CD4-positive, alpha-beta memory T cell (primary cell): ENCODE measurements around the gene CACNA1S. TPM values are rescaled to one million over a fixed set of nuclear protein-coding genes. Genes with fewer than 3 reads are reported as not detected.

Source experiments
- CTCF ChIA-PET: fragments of 350-600 bp; sonication (Branson Sonifier 250); formaldehyde crosslinking; loops from one replicate; lab custom pipeline; 2021; ENCODE audit warnings: inconsistent platforms; ENCODE audit not compliant: partially characterized antibody; lab: Charles Lee
- POLR2A ChIA-PET: fragments of 350-600 bp; sonication (Branson Sonifier 250); formaldehyde crosslinking; loops from one replicate; lab custom pipeline; 2021; ENCODE audit not compliant: partially characterized antibody; lab: Charles Lee
- DNase-seq, 5 donors: peaks; one replicate each; pipeline versions ENCODE4 v3.0.0 to v3.0.0-alpha.2; 2020 to 2022; ENCODE audit warnings: mixed read lengths in 1 of 5
- H3K27ac ChIP-seq: one replicate; pipeline ENCODE4 v1.7.0; 2013; ENCODE audit warnings: low read depth, low read length
- H3K27me3 ChIP-seq: 2 replicates; pipeline ENCODE4 v1.7.0; 2013; ENCODE audit warnings: mild to moderate bottlenecking, low read length, moderate library complexity; ENCODE audit not compliant: insufficient read depth
- H3K36me3 ChIP-seq: 2 replicates; pipeline ENCODE4 v1.7.0; 2013; ENCODE audit warnings: mild to moderate bottlenecking, low read length, moderate library complexity; ENCODE audit not compliant: insufficient read depth
- H3K4me1 ChIP-seq: 2 replicates; pipeline ENCODE4 v1.7.0; 2013; ENCODE audit warnings: mild to moderate bottlenecking, low read length, moderate library complexity; ENCODE audit not compliant: insufficient read depth
- H3K4me3 ChIP-seq, 2 donors: one replicate each; pipeline ENCODE4 v1.7.0; 2013; ENCODE audit warnings: low read length in 2 of 2, mild to moderate bottlenecking in 1 of 2
- H3K9me3 ChIP-seq, 2 donors: one replicate each; pipeline ENCODE4 v1.7.0; 2013; ENCODE audit warnings: low read length in 2 of 2, control low read depth in 1 of 2; ENCODE audit not compliant: control insufficient read depth in 1 of 2
- H3K27ac Mint-ChIP-seq, 7 donors: one replicate each; pipeline ENCODE4 v1.8.0; 2020 to 2021; ENCODE audit warnings: mixed read lengths in 7 of 7, mild to moderate bottlenecking in 6 of 7, inconsistent platforms in 3 of 7, moderate library complexity in 3 of 7
- H3K27me3 Mint-ChIP-seq, 2 donors: one replicate each; pipeline ENCODE4 v1.8.0; 2020 to 2021; ENCODE audit warnings: mixed read lengths in 2 of 2
- H3K36me3 Mint-ChIP-seq, 2 donors: one replicate each; pipeline ENCODE4 v1.8.0; 2020 to 2021; ENCODE audit warnings: mixed read lengths in 2 of 2, inconsistent platforms in 1 of 2, mild to moderate bottlenecking in 1 of 2
- H3K4me1 Mint-ChIP-seq, 4 donors: one replicate each; pipeline ENCODE4 v1.8.0; 2020 to 2021; ENCODE audit warnings: mixed read lengths in 4 of 4, mild to moderate bottlenecking in 1 of 4
- H3K4me3 Mint-ChIP-seq, 8 donors: one replicate each; pipeline ENCODE4 v1.8.0; 2020 to 2021; ENCODE audit warnings: mixed read lengths in 8 of 8, mild to moderate bottlenecking in 7 of 8, moderate library complexity in 6 of 8, inconsistent platforms in 3 of 8
- H3K9me3 Mint-ChIP-seq, 8 donors: one replicate each; pipeline ENCODE4 v1.8.0; 2020 to 2021; ENCODE audit warnings: mixed read lengths in 8 of 8, mild to moderate bottlenecking in 5 of 8, inconsistent platforms in 3 of 8, moderate library complexity in 1 of 8
- intact Hi-C: fragments of 100-400 bp; cut with micrococcal nuclease; formaldehyde crosslinking; loops from one replicate; pipeline ENCODE4 v1.15.1; 2023
- polyA plus RNA-seq, 2 donors: library from polyadenylated mRNA; unstranded; fragments of 300-500 nt; fragmentation: Illumina TruSeq; gene quantifications; one replicate each; pipeline ENCODE4 v1.2.3, GENCODE V29; 2021
- total RNA-seq, 2 experiments: library from RNA; stranded (reverse); gene quantifications; one replicate each; pipeline ENCODE4 v1.2.3, GENCODE V29; 2021

The CACNA1S gene
- total and polyA plus RNA-seq, 4 experiments from 2014 or later, result not detected

DNA sequence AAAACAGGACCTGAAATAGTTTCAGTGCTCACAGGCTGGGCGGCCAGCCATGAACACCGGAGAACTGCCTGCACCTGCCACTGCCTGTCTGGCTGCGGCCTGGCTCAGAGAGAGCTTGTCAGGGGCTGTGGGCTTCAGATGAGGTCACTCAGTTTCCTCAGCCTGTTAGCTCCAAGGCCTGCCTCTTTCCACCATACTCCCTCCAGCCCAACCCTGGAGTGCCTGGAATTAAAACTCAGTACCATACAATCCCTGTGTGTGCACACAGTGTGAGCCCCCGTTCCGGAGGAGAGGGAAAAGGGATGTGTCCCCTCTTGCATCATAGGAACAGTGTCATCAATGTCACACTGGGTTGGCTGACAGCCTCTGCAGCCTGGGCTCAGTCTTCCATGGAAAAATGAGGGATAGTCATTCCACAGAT, 16.2 kb downstream of the CACNA1S start:
- H3K9me3 Mint-ChIP-seq, result peaks cover 0 to 2% (median 0%) of the 10 kb centered on the region in 8 donors
- no peaks in the 10 kb centered on the region for H3K4me1 Mint-ChIP-seq
- no peak for DNase-seq
- no peak overlapping the region for H3K4me3 Mint-ChIP-seq
- H3K4me1 ChIP-seq, result no peaks in the 10 kb centered on the region
- intact Hi-C loops, result no loop called here
- H3K36me3 Mint-ChIP-seq, result no peaks in the 10 kb centered on the region
- H3K27ac Mint-ChIP-seq, result no peak overlapping the region
- no peaks in the 10 kb centered on the region for H3K36me3 ChIP-seq
- no peaks in the 10 kb centered on the region for H3K27me3 ChIP-seq
- no peak overlapping the region for H3K27ac ChIP-seq
- H3K27me3 Mint-ChIP-seq, result peaks cover 2 to 5% of the 10 kb centered on the region in 2 donors
- ChIA-PET CTCF (interaction anchor here (1.2 kb wide), 1 partner anchor 124 kb away, joined by 3 read pairs; no protein-coding TSS in a partner anchor), POLR2A (no interaction called here)
- H3K9me3 ChIP-seq, result no peaks in the 10 kb centered on the region
- no peak overlapping the region for H3K4me3 ChIP-seq

DNA sequence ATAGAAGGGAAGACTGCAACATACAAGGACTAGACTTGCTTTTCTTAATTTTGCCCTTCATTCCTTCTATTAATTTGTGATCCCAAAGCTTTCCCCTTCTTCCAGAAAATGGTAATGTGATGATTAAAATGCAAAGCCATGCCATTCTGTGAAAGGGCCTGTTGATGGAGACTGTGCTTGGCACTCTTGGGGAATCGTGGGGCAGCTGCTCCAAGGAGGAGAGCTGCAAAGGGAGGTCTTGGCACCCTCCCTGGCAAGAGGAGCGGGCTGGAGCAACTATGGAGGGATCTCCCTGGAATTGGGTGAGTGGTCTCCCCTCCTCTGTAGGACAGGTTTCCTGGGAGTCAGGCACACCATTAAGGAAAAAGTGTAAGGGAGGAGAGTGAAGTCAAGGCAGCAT, 16.6 kb downstream of the CACNA1S start:
- Mint-ChIP-seq H3K4me1 (no peaks in the 10 kb centered on the region), H3K36me3 (no peaks in the 10 kb centered on the region), H3K9me3 (peaks cover 0 to 2% (median 0%) of the 10 kb centered on the region in 8 donors), H3K4me3 (no peak overlapping the region), H3K27ac (no peak overlapping the region), H3K27me3 (peaks cover 2 to 5% of the 10 kb centered on the region in 2 donors)
- H3K27me3 ChIP-seq, result no peaks in the 10 kb centered on the region
- H3K36me3 ChIP-seq, result no peaks in the 10 kb centered on the region
- H3K27ac ChIP-seq, result no peak overlapping the region
- H3K9me3 ChIP-seq, result no peaks in the 10 kb centered on the region
- H3K4me1 ChIP-seq, result no peaks in the 10 kb centered on the region
- CTCF ChIA-PET, result interaction anchor here (1.2 kb wide), 1 partner anchor 124 kb away, joined by 3 read pairs; no protein-coding TSS in a partner anchor
- POLR2A ChIA-PET, result no interaction called here
- DNase-seq, result no peak
- intact Hi-C loops, result no loop called here
- no peak overlapping the region for H3K4me3 ChIP-seq

DNA sequence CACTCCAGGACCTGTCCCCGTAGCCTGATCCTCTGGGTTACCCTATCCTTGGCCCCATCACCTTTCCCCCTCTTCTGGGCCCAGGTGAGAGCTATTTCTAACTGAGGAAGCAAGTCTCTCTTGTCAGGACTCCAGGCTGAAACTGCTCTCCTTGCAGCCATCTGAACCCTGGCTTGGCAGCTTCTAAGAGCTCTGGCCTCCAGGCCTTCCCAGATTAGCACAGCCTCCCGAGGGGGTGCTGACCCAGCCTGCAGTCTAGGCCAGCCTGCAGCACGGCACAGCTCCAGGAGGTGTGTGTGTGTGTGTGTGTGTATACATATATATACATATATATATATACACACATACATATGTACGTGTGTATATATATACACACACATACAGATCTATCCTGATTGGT, 17.4 kb downstream of the CACNA1S start:
- POLR2A ChIA-PET, result no interaction called here

DNA sequence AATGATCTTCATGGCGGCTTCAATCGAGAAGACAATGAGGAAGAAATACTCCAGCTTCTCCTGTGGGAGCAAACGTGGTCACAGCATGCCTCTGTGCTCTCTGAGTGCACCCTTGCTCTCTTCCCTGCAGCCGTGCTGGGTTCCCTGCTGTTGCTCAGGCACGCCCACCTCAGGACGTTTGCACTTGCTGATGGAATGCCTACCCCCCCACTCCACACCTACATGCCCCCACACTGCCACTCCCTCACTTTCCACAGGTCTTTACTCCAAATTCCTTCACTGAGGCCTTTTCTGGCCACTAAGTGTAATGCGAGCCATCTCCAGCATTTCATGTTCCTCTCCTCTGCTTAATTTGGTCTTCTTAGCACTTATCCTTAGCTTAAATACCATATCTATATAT, 18.3 kb downstream of the CACNA1S start:
- intact Hi-C loops, result no loop called here
- H3K4me1 Mint-ChIP-seq, result no peaks in the 10 kb centered on the region
- no peaks in the 10 kb centered on the region for H3K36me3 ChIP-seq
- H3K27ac ChIP-seq, result no peak overlapping the region
- no peak overlapping the region for H3K4me3 ChIP-seq
- H3K27me3 ChIP-seq, result no peaks in the 10 kb centered on the region
- peaks cover 0 to 2% (median 0%) of the 10 kb centered on the region in 8 donors for H3K9me3 Mint-ChIP-seq
- H3K27ac Mint-ChIP-seq, result peak overlapping the region in 1 of 7 donors; percentile 10
- H3K36me3 Mint-ChIP-seq, result no peaks in the 10 kb centered on the region
- H3K9me3 ChIP-seq, result no peaks in the 10 kb centered on the region
- ChIA-PET POLR2A (no interaction called here), CTCF (interaction anchor here (1.0 kb wide), 1 partner anchor 13 kb away, joined by 3 read pairs; no protein-coding TSS in a partner anchor)
- H3K27me3 Mint-ChIP-seq, result peaks cover 2 to 5% of the 10 kb centered on the region in 2 donors
- no peak for DNase-seq
- no peaks in the 10 kb centered on the region for H3K4me1 ChIP-seq
- H3K4me3 Mint-ChIP-seq, result no peak overlapping the region

More for the DNA sequence above, 17.4 kb downstream of the CACNA1S start:
- Mint-ChIP-seq H3K27ac (no peak overlapping the region), H3K4me1 (no peaks in the 10 kb centered on the region), H3K9me3 (peaks cover 0 to 2% (median 0%) of the 10 kb centered on the region in 8 donors), H3K27me3 (peaks cover 2 to 5% of the 10 kb centered on the region in 2 donors), H3K36me3 (no peaks in the 10 kb centered on the region), H3K4me3 (no peak overlapping the region)
- no peaks in the 10 kb centered on the region for H3K4me1 ChIP-seq
- CTCF ChIA-PET, result interaction anchor here (1.0 kb wide), 1 partner anchor 12 kb away, joined by 3 read pairs; no protein-coding TSS in a partner anchor
- H3K27ac ChIP-seq, result no peak overlapping the region
- intact Hi-C loops, result no loop called here
- H3K27me3 ChIP-seq, result no peaks in the 10 kb centered on the region
- no peak for DNase-seq
- H3K9me3 ChIP-seq, result no peaks in the 10 kb centered on the region
- no peak overlapping the region for H3K4me3 ChIP-seq
- H3K36me3 ChIP-seq, result no peaks in the 10 kb centered on the region

DNA sequence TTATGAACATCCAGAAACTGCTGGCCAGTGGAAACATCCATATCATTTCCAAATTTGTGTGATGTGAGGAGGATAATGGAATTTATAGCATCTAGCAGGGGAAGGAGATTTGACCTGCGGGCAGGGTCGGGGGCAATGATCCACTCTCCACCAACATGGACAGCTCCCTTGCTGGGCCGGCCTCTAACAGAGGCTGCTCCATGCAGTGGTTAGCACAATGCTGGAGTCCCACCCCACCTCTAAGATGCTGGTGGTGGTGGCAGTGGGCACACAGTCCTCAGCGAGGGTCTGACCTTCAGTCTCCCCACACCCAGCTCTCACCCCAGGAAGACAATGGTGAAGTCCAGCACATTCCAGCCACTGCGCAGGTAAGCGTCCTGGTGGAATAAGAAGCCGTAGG, 18.7 kb downstream of the CACNA1S start:
- H3K4me1 ChIP-seq, result no peaks in the 10 kb centered on the region
- no peak overlapping the region for H3K27ac ChIP-seq
- no peak for DNase-seq
- H3K36me3 ChIP-seq, result no peaks in the 10 kb centered on the region
- ChIA-PET POLR2A (no interaction called here), CTCF (no interaction called here)
- no peaks in the 10 kb centered on the region for H3K27me3 ChIP-seq
- H3K9me3 Mint-ChIP-seq, result peaks cover 0 to 2% (median 0%) of the 10 kb centered on the region in 8 donors
- H3K4me3 Mint-ChIP-seq, result no peak overlapping the region
- H3K4me1 Mint-ChIP-seq, result no peaks in the 10 kb centered on the region
- intact Hi-C loops, result no loop called here
- H3K9me3 ChIP-seq, result no peaks in the 10 kb centered on the region
- H3K27me3 Mint-ChIP-seq, result peaks cover 2 to 5% of the 10 kb centered on the region in 2 donors
- no peak overlapping the region for H3K4me3 ChIP-seq
- H3K27ac Mint-ChIP-seq, result no peak overlapping the region
- no peaks in the 10 kb centered on the region for H3K36me3 Mint-ChIP-seq

DNA sequence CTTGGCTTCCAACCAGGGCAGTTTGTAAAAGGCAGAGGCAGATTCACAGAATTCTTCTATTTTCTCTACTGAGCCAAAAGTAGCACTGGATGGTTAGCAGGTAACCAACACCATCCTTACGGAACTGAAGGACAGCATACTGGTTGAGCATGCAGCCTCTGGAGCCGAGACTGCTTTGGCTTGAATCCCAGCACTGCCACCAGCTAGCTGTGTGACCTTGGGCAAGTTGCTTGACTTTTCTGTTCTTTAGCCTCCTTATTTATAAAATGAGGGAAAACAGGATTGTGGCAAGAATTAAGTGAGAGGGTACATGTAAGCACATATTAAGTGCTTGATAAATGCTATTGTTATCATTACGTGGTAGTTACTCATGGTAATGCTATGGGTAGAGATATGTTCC, 19.5 kb downstream of the CACNA1S start:
- H3K4me3 Mint-ChIP-seq, result no peak overlapping the region
- H3K4me1 ChIP-seq, result no peaks in the 10 kb centered on the region
- H3K36me3 ChIP-seq, result no peaks in the 10 kb centered on the region
- peaks cover 0 to 2% (median 0%) of the 10 kb centered on the region in 8 donors for H3K9me3 Mint-ChIP-seq
- ChIA-PET POLR2A (no interaction called here), CTCF (no interaction called here)
- no peaks in the 10 kb centered on the region for H3K36me3 Mint-ChIP-seq
- intact Hi-C loops, result no loop called here
- H3K9me3 ChIP-seq, result no peaks in the 10 kb centered on the region
- no peaks in the 10 kb centered on the region for H3K27me3 ChIP-seq
- H3K4me3 ChIP-seq, result no peak overlapping the region
- no peak for DNase-seq
- peaks cover 5 to 8% of the 10 kb centered on the region in 2 donors for H3K27me3 Mint-ChIP-seq
- no peaks in the 10 kb centered on the region for H3K4me1 Mint-ChIP-seq
- H3K27ac ChIP-seq, result no peak overlapping the region
- H3K27ac Mint-ChIP-seq, result no peak overlapping the region

DNA sequence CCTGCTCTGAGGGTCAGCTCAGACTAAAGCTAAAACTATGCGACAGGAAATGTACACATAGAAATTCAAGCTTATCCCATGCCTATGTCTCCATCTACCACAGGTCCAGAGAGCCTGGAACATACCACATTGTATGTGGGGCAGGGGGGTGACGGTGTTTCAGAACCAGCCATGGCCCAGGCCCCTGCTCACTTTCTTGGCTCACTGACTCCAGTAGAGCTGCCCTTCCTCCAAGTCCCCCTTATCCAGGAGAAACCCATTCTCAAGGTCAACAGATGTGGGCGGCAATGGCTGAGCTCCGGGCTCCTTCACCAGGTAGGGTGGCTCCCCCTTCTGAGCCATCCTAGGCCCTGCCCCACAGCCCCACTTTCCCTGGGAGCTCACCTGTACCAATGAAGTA, 21.0 kb downstream of the CACNA1S start:
- Mint-ChIP-seq H3K4me3 (no peak overlapping the region), H3K27me3 (peaks cover 5 to 6% of the 10 kb centered on the region in 2 donors), H3K36me3 (no peaks in the 10 kb centered on the region), H3K4me1 (no peaks in the 10 kb centered on the region), H3K27ac (no peak overlapping the region), H3K9me3 (peaks cover 0 to 2% (median 0%) of the 10 kb centered on the region in 8 donors)
- Histone ChIP-seq H3K27ac (no peak overlapping the region), H3K27me3 (no peaks in the 10 kb centered on the region), H3K4me3 (no peak overlapping the region), H3K36me3 (no peaks in the 10 kb centered on the region), H3K4me1 (no peaks in the 10 kb centered on the region), H3K9me3 (no peaks in the 10 kb centered on the region)
- intact Hi-C loops, result no loop called here
- ChIA-PET POLR2A (no interaction called here), CTCF (interaction anchor here (1.0 to 1.2 kb wide), 2 partner anchors 22 to 27 kb away, joined by 3 to 5 read pairs; no protein-coding TSS in a partner anchor)
- no peak for DNase-seq
